COR-L47 (cell line): ENCODE measurements around the gene CFTR.
"Not testable (repeated sequence)": the region's sequence is repeated elsewhere in the genome, so short reads cannot be mapped to it uniquely, and the experiment has no call there.

Experiments used
- DNase-seq: peaks from one replicate; lab custom pipeline; 2025; lab: John Stamatoyannopoulos, UW

Gene CFTR

GRCh38 chr7:117502331-117502730, 22.5 kb downstream of the CFTR start:
- DNase-seq: no peak

- no peak for DNase-seq
These were observed 25.4 kb downstream of the CFTR start for GRCh38 chr7:117505238-117505637.

- DNase-seq: no peak
These were observed 28.9 kb downstream of the CFTR start for GRCh38 chr7:117508676-117509075.

- not testable (repeated sequence) for DNase-seq
These were observed 37.4 kb downstream of the CFTR start for GRCh38 chr7:117517194-117517593.

GRCh38 chr7:117530390-117530789, 50.6 kb downstream of the CFTR start:
- no peak for DNase-seq

- DNase-seq: no peak
These were observed 51.9 kb downstream of the CFTR start for GRCh38 chr7:117531595-117532244.

- DNase-seq: no peak
These were observed 58.2 kb downstream of the CFTR start for GRCh38 chr7:117538053-117538452.

GRCh38 chr7:117544061-117544460, 64.2 kb downstream of the CFTR start:
- DNase-seq: no peak

GRCh38 chr7:117548035-117548434, 68.2 kb downstream of the CFTR start:
- DNase-seq: no peak

- no peak for DNase-seq
These were observed 70.8 kb downstream of the CFTR start for GRCh38 chr7:117550625-117551024.

- no peak for DNase-seq
These were observed 72.8 kb downstream of the CFTR start for GRCh38 chr7:117552660-117553059.

- DNase-seq: no peak
These were observed 75.4 kb downstream of the CFTR start for GRCh38 chr7:117555260-117555659.

- no peak for DNase-seq
These were observed 79.6 kb downstream of the CFTR start for GRCh38 chr7:117559391-117559790.

- DNase-seq: no peak
These were observed 80.2 kb downstream of the CFTR start for GRCh38 chr7:117560030-117560429.

- DNase-seq: no peak
These were observed 82.9 kb downstream of the CFTR start for GRCh38 chr7:117562759-117563158.

GRCh38 chr7:117564080-117564479, 84.3 kb downstream of the CFTR start:
- no peak for DNase-seq

GRCh38 chr7:117564627-117565026, 84.8 kb downstream of the CFTR start:
- no peak for DNase-seq

- no peak for DNase-seq
These were observed 85.4 kb downstream of the CFTR start for GRCh38 chr7:117565226-117565625.

GRCh38 chr7:117567781-117568180, 88.0 kb downstream of the CFTR start:
- no peak for DNase-seq

GRCh38 chr7:117572856-117573620, 93.2 kb downstream of the CFTR start:
- no peak for DNase-seq

GRCh38 chr7:117581424-117581823, 101.6 kb downstream of the CFTR start:
- no peak for DNase-seq

- DNase-seq: no peak
These were observed 102.4 kb downstream of the CFTR start for GRCh38 chr7:117582219-117582704.

- DNase-seq: no peak
These were observed 108.1 kb downstream of the CFTR start for GRCh38 chr7:117587931-117588330.
